ENCODE measurements around the gene ELSPBP1.
"Not testable (repeated sequence)": the region's sequence is repeated elsewhere in the genome, so short reads cannot be mapped to it uniquely, and the experiment has no call there.

ELSPBP1 gene

GRCh38 chr19:48043675-48044258 lies 49.3 kb downstream of the ELSPBP1 start, which contains the start of gene CABP5:
Gene CABP5 (minus strand): TSS chr19:48044079. CDS start chr19:48043922, 157 bp downstream.
- DNase-seq = no peak

GRCh38 chr19:48044561-48044960 lies 50.1 kb downstream of the ELSPBP1 start:
- no peak for DNase-seq

- DNase-seq = no peak
Observed at GRCh38 chr19:48051335-48052033, 57.1 kb downstream of the ELSPBP1 start.

- no peak for DNase-seq
Observed at GRCh38 chr19:48053076-48053475, 58.6 kb downstream of the ELSPBP1 start.

GRCh38 chr19:48053856-48054255 lies 59.4 kb downstream of the ELSPBP1 start:
- DNase-seq = no peak

- DNase-seq = no peak
Observed at GRCh38 chr19:48059331-48059730, 64.9 kb downstream of the ELSPBP1 start.

- no peak for DNase-seq
Observed at GRCh38 chr19:48060381-48060780, 65.9 kb downstream of the ELSPBP1 start.

- DNase-seq = no peak
Observed at GRCh38 chr19:48061401-48062344, 67.2 kb downstream of the ELSPBP1 start.

- DNase-seq = no peak
Observed at GRCh38 chr19:48064509-48064908, 70.1 kb downstream of the ELSPBP1 start.

- DNase-seq = no peak
Observed at GRCh38 chr19:48069435-48069834, 75.0 kb downstream of the ELSPBP1 start.

- not testable (repeated sequence) for DNase-seq
Observed at GRCh38 chr19:48070177-48070769, 75.8 kb downstream of the ELSPBP1 start.

Data from NCI-H2107 (cell line).